GM23338 (cell line): Measurements from ENCODE around the gene IQSEC3. TPM values are rescaled to one million over a fixed set of nuclear protein-coding genes. Genes with fewer than 3 reads are reported as not detected.

Experiments used
- ATAC-seq: fragments of 200-7000 bp; cut with Tn5 transposase; 3 replicates; pipeline ENCODE4 v1.9.1; 2020
- DNase-seq: peaks from one replicate; pipeline ENCODE4 v3.0.0-alpha.2; 2015; ENCODE audit warnings: low spot score
- H2AFZ ChIP-seq: fragments of 200-600 bp; sonication (generic); 2 replicates; pipeline ENCODE4 v1.8.0; 2016; ENCODE audit warnings: antibody characterized with exemption, mild to moderate bottlenecking, moderate library complexity
- H3F3A ChIP-seq: fragments of 200-600 bp; sonication (generic); replicated peaks from 2 replicates; pipeline ENCODE4 v1.8.0; 2017; ENCODE audit warnings: antibody characterized with exemption, mixed run types, low read depth
- H3K27ac ChIP-seq: fragments of 200-600 bp; sonication (generic); 2 replicates; pipeline ENCODE4 v1.6.1; 2016; ENCODE audit warnings: low read depth
- H3K27me3 ChIP-seq: fragments of 200-600 bp; sonication (generic); 2 replicates; pipeline ENCODE4 v1.8.0; 2016; ENCODE audit warnings: mild to moderate bottlenecking, mixed run types, moderate library complexity; ENCODE audit not compliant: insufficient read depth
- H3K36me3 ChIP-seq: fragments of 200-600 bp; sonication (generic); 2 replicates; pipeline ENCODE4 v1.8.0; 2016; ENCODE audit warnings: mild to moderate bottlenecking; ENCODE audit not compliant: insufficient read depth
- H3K4me1 ChIP-seq: fragments of 200-600 bp; sonication (generic); 2 replicates; pipeline ENCODE4 v1.8.0; 2016; ENCODE audit warnings: mild to moderate bottlenecking, moderate library complexity; ENCODE audit not compliant: insufficient read depth
- H3K4me2 ChIP-seq: fragments of 200-600 bp; sonication (generic); 2 replicates; pipeline ENCODE4 v1.7.1; 2017; ENCODE audit warnings: mixed run types
- H3K4me3 ChIP-seq: fragments of 200-600 bp; sonication (generic); 2 replicates; pipeline ENCODE4 v1.6.1; 2016; ENCODE audit warnings: mixed run types
- H3K79me2 ChIP-seq: fragments of 200-600 bp; sonication (generic); replicated peaks from 2 replicates; pipeline ENCODE4 v1.8.0; 2017; ENCODE audit warnings: mild to moderate bottlenecking; ENCODE audit not compliant: insufficient read depth
- H3K9me2 ChIP-seq: fragments of 200-600 bp; sonication (generic); 2 replicates; pipeline ENCODE4 v1.8.0; 2017; ENCODE audit not compliant: insufficient read depth
- H4K20me1 ChIP-seq: fragments of 200-600 bp; sonication (generic); replicated peaks from 2 replicates; pipeline ENCODE4 v1.8.0; 2017; ENCODE audit warnings: mild to moderate bottlenecking; ENCODE audit not compliant: insufficient read depth
- H3K27ac Mint-ChIP-seq: 2 replicates; pipeline ENCODE4 v1.8.0; 2020; ENCODE audit warnings: inconsistent platforms, mild to moderate bottlenecking, moderate library complexity, mixed read lengths
- H3K27me3 Mint-ChIP-seq: 3 replicates; pipeline ENCODE4 v1.8.0; 2022; ENCODE audit warnings: low read depth, mild to moderate bottlenecking, moderate library complexity, mixed read lengths, inconsistent platforms; ENCODE audit not compliant: insufficient read depth, poor library complexity
- H3K36me3 Mint-ChIP-seq: 3 replicates; pipeline ENCODE4 v1.8.0; 2021; ENCODE audit warnings: low read depth, mild to moderate bottlenecking, inconsistent platforms, moderate library complexity, mixed read lengths
- H3K4me1 Mint-ChIP-seq: 3 replicates; pipeline ENCODE4 v1.8.0; 2020; ENCODE audit warnings: mild to moderate bottlenecking, inconsistent platforms, mixed read lengths
- H3K4me3 Mint-ChIP-seq: 3 replicates; pipeline ENCODE4 v1.8.0; 2021; ENCODE audit warnings: moderate library complexity, mild to moderate bottlenecking, inconsistent platforms, mixed read lengths
- H3K9me3 Mint-ChIP-seq: 3 replicates; pipeline ENCODE4 v1.8.0; 2020; ENCODE audit warnings: moderate library complexity, mild to moderate bottlenecking, inconsistent platforms, mixed read lengths
- CREB1 ChIP-seq: fragments of 250-450 bp; sonication (Bioruptor Pico); IDR thresholded peaks from 2 replicates; pipeline ENCODE4 v1.5.0; 2020; ENCODE audit warnings: low read depth, mild to moderate bottlenecking, moderate library complexity
- CTCF ChIP-seq, 2 experiments: fragments of 200-600 bp in 1 of 2; sonication (generic) in 1 of 2; conservative IDR thresholded peaks; 2 replicates each; pipeline versions ENCODE4 v1.5.1 to v1.6.1; 2016 to 2017; ENCODE audit warnings: antibody characterized with exemption in 2 of 2, low read depth in 2 of 2, mild to moderate bottlenecking in 2 of 2, moderate library complexity in 1 of 2
- ETS1 ChIP-seq: IDR thresholded peaks from 2 replicates; pipeline ENCODE4 v1.6.1; 2016; ENCODE audit warnings: antibody characterized with exemption
- EZH2 ChIP-seq: fragments of 200-600 bp; sonication (generic); IDR thresholded peaks from one replicate; pipeline ENCODE4 v1.8.0; 2017; ENCODE audit warnings: antibody characterized with exemption, mild to moderate bottlenecking, low read depth; ENCODE audit not compliant: unreplicated experiment
- EZH2phosphoT487 ChIP-seq: fragments of 200-600 bp; sonication (generic); IDR thresholded peaks from one replicate; pipeline ENCODE4 v1.8.1; 2018; ENCODE audit warnings: antibody characterized with exemption; ENCODE audit not compliant: unreplicated experiment
- JUNB ChIP-seq: IDR thresholded peaks from one replicate; pipeline ENCODE4 v1.6.1; 2016; ENCODE audit warnings: antibody characterized with exemption; ENCODE audit not compliant: unreplicated experiment
- NANOG ChIP-seq: IDR thresholded peaks from 2 replicates; pipeline ENCODE4 v1.6.1; 2016; ENCODE audit warnings: antibody characterized with exemption, borderline replicate concordance
- POLR2AphosphoS5 ChIP-seq: IDR thresholded peaks from 2 replicates; pipeline ENCODE4 v1.6.1; 2016; ENCODE audit warnings: antibody characterized with exemption, low read depth
- STAT1 ChIP-seq: IDR thresholded peaks from one replicate; pipeline ENCODE4 v1.6.1; 2016; ENCODE audit warnings: antibody characterized with exemption; ENCODE audit not compliant: unreplicated experiment
- ZNF114 ChIP-seq: fragments of 250-450 bp; sonication (Bioruptor Pico); IDR thresholded peaks from 2 replicates; pipeline ENCODE4 v1.5.0; 2020; ENCODE audit warnings: mild to moderate bottlenecking, moderate library complexity
- ZNF331 ChIP-seq: fragments of 250-450 bp; sonication (Bioruptor Pico); IDR thresholded peaks from 2 replicates; pipeline ENCODE4 v1.5.0; 2020; ENCODE audit warnings: low read depth, mild to moderate bottlenecking, moderate library complexity
- ZNF462 ChIP-seq: fragments of 250-450 bp; sonication (Bioruptor Pico); IDR thresholded peaks from 2 replicates; pipeline ENCODE4 v1.5.0; 2020; ENCODE audit warnings: mild to moderate bottlenecking, moderate library complexity
- polyA plus RNA-seq: library from polyadenylated mRNA; unstranded; fragments of >200 nt; fragmentation: Nextera tagmentation; extraction: Ambion mirVana; gene quantifications from 2 replicates; pipeline ENCODE4 v1.2.1, GENCODE V29; 2016
- total RNA-seq: library from RNA; depleted of rRNA; stranded (reverse); fragments of >200 nt; shearing (Covaris generic); gene quantifications from 2 replicates; pipeline ENCODE4 v1.2.3, GENCODE V29; 2014
- TF ChIP-seq, protein P1 (sequence below): IDR thresholded peaks from one replicate; pipeline ENCODE4 v1.6.1; 2018; ENCODE audit warnings: antibody characterized with exemption; ENCODE audit not compliant: unreplicated experiment

Gene IQSEC3
- total and polyA plus RNA-seq, 2 experiments from 2014 or later: 2.1 to 3.6 TPM

DNA sequence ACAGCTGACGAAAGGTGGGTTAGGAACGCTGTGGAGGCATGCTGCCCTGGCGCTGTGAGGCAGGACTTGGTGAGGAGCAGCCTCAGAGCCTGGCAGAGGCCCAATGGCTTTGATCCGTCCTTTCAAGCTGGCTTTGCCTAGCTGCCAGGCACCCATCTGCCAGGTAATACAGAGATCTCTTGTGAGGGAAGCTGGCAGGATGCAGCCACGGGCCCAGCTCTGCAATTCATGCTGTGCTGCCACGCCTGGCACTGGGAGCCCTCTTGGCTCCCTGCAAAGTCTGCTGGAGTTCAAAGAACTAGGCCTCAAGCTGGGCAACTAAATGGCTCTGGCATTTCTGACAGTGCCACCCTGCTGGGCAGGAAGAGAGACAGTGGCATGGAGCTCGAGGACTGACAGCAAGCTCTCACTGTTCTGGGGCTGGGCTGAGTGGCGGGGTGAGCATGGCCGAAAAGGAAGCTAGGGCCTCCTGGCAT is 18.7 kb downstream of the IQSEC3 start (continued):
- TF ChIP-seq ETS1: no peak
- no peak for TF ChIP-seq CTCF (conservative IDR thresholded peaks at IDR 0.05; ENCODE audit: low read depth in 2 of 2)
- TF ChIP-seq JUNB: no peak
- TF ChIP-seq POLR2AphosphoS5: no peak
- no peak for TF ChIP-seq EZH2
- TF ChIP-seq STAT1: no peak
- no peak for TF ChIP-seq EZH2phosphoT487
- TF ChIP-seq ZNF331: no peak
- TF ChIP-seq NANOG: no peak
- TF ChIP-seq ZNF114: no peak
- no peak for TF ChIP-seq CREB1 (CRISPR knock-in tag)

GRCh38 chr12:87315-87714 is 20.7 kb downstream of the IQSEC3 start:
- Histone ChIP-seq H3K79me2 (no peaks in the 10 kb centered on the region), H3F3A (no peaks in the 10 kb centered on the region), H4K20me1 (no peaks in the 10 kb centered on the region), H3K4me3 (no peak overlapping the region), H3K36me3 (no peaks in the 10 kb centered on the region), H3K4me2 (no peak overlapping the region), H3K4me1 (no peaks in the 10 kb centered on the region), H2AFZ (no peak overlapping the region), H3K27ac (no peak overlapping the region), H3K9me2 (peaks cover 4% of the 10 kb centered on the region; the same call in 1 of the 2 replicates), H3K27me3 (no peaks in the 10 kb centered on the region)
- Mint-ChIP-seq H3K27me3 (no peaks in the 10 kb centered on the region), H3K9me3 (peaks cover 25% of the 10 kb centered on the region), H3K36me3 (no peaks in the 10 kb centered on the region), H3K4me3 (no peak overlapping the region), H3K27ac (no peak overlapping the region), H3K4me1 (peaks cover 7% of the 10 kb centered on the region; the same call in 2 of the 3 replicates)
- DNase-seq (no peak), ATAC-seq (no peak)
- TF ChIP-seq ZNF462 (no peak), EZH2 (no peak), NANOG (no peak), POLR2AphosphoS5 (no peak), STAT1 (no peak)
- TF ChIP-seq, protein P1, sequence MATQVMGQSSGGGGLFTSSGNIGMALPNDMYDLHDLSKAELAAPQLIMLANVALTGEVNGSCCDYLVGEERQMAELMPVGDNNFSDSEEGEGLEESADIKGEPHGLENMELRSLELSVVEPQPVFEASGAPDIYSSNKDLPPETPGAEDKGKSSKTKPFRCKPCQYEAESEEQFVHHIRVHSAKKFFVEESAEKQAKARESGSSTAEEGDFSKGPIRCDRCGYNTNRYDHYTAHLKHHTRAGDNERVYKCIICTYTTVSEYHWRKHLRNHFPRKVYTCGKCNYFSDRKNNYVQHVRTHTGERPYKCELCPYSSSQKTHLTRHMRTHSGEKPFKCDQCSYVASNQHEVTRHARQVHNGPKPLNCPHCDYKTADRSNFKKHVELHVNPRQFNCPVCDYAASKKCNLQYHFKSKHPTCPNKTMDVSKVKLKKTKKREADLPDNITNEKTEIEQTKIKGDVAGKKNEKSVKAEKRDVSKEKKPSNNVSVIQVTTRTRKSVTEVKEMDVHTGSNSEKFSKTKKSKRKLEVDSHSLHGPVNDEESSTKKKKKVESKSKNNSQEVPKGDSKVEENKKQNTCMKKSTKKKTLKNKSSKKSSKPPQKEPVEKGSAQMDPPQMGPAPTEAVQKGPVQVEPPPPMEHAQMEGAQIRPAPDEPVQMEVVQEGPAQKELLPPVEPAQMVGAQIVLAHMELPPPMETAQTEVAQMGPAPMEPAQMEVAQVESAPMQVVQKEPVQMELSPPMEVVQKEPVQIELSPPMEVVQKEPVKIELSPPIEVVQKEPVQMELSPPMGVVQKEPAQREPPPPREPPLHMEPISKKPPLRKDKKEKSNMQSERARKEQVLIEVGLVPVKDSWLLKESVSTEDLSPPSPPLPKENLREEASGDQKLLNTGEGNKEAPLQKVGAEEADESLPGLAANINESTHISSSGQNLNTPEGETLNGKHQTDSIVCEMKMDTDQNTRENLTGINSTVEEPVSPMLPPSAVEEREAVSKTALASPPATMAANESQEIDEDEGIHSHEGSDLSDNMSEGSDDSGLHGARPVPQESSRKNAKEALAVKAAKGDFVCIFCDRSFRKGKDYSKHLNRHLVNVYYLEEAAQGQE: no peak
